Breast epithelium (tissue), 3 donors: ENCODE data around the gene ANO2.

ENCODE experiments used
- CTCF ChIP-seq, 3 donors: fragments of 450-650 bp; IDR thresholded peaks; one replicate each; pipeline ENCODE4 v1.5.1; 2016 to 2017; ENCODE audit warnings: antibody characterized with exemption in 3 of 3, mild to moderate bottlenecking in 3 of 3, moderate library complexity in 3 of 3
- POLR2A ChIP-seq: fragments of 450-650 bp; IDR thresholded peaks from one replicate; pipeline ENCODE4 v1.6.1; 2016; ENCODE audit warnings: antibody characterized with exemption, mild to moderate bottlenecking, moderate library complexity

- TF ChIP-seq CTCF (IDR thresholded peaks at IDR 0.05): no peak
- TF ChIP-seq POLR2A: no peak
These were observed 37.3 kb downstream of the ANO2 start for GRCh38 chr12:5907807-5908206.
